ENCODE results near the gene BCAR1. TPM values are rescaled to one million over a fixed set of nuclear protein-coding genes. Genes with fewer than 3 reads are reported as not detected.

The BCAR1 gene
- total RNA-seq, 1 experiment from 2014 or later, result 95.6 TPM

DNA sequence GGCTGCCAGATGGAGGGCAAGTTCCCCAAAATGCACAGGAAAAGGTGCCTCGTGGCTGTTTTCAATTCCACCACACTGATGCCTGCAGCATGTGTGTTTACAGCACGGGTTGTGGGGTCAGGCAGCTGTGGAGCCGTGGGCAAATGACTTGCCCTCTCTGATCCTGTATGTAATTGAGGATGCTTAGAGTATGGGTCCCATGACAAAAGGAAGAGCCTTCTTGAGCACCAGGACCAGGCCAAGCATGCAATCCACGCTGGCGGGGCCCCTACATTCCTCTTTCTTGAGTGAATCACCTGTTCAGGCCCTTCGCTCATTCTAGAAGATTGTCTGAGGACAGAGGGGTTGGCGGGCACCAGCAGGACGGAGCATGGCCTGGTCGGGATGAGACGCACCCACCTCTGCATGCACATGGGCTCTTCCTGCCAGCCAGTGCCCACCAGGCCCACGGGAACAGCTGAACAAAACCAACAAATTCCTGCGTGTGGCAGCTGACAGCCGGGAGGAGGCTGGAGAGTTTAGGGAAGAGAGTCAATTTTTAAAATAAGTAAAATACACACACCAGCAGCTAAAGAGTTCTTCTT is 43.1 kb downstream of the BCAR1 start:
- H3K4me1 Mint-ChIP-seq, result 0 out of 2 replicates have a peak, but pooled peaks cover 6% of the 10 kb centered on the region
- ChIA-PET POLR2A (interaction anchor here (1.2 to 1.7 kb wide), 2 partner anchors 19 to 48 kb away, joined by 3 to 4 read pairs; no protein-coding TSS in a partner anchor), CTCF (interaction anchor here (0.7 to 2.2 kb wide), 4 partner anchors 9 to 345 kb away, joined by 3 to 22 read pairs (median 9); no protein-coding TSS in a partner anchor)
- TF ChIP-seq, protein P1, sequence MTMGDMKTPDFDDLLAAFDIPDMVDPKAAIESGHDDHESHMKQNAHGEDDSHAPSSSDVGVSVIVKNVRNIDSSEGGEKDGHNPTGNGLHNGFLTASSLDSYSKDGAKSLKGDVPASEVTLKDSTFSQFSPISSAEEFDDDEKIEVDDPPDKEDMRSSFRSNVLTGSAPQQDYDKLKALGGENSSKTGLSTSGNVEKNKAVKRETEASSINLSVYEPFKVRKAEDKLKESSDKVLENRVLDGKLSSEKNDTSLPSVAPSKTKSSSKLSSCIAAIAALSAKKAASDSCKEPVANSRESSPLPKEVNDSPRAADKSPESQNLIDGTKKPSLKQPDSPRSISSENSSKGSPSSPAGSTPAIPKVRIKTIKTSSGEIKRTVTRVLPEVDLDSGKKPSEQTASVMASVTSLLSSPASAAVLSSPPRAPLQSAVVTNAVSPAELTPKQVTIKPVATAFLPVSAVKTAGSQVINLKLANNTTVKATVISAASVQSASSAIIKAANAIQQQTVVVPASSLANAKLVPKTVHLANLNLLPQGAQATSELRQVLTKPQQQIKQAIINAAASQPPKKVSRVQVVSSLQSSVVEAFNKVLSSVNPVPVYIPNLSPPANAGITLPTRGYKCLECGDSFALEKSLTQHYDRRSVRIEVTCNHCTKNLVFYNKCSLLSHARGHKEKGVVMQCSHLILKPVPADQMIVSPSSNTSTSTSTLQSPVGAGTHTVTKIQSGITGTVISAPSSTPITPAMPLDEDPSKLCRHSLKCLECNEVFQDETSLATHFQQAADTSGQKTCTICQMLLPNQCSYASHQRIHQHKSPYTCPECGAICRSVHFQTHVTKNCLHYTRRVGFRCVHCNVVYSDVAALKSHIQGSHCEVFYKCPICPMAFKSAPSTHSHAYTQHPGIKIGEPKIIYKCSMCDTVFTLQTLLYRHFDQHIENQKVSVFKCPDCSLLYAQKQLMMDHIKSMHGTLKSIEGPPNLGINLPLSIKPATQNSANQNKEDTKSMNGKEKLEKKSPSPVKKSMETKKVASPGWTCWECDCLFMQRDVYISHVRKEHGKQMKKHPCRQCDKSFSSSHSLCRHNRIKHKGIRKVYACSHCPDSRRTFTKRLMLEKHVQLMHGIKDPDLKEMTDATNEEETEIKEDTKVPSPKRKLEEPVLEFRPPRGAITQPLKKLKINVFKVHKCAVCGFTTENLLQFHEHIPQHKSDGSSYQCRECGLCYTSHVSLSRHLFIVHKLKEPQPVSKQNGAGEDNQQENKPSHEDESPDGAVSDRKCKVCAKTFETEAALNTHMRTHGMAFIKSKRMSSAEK (CRISPR knock-in tag; IDR thresholded peaks at IDR 0.05; ENCODE audit: borderline replicate concordance), result no peak
- no peak for TF ChIP-seq ETV6 (CRISPR knock-in tag; IDR thresholded peaks at IDR 0.05)
- TF ChIP-seq, protein P2, sequence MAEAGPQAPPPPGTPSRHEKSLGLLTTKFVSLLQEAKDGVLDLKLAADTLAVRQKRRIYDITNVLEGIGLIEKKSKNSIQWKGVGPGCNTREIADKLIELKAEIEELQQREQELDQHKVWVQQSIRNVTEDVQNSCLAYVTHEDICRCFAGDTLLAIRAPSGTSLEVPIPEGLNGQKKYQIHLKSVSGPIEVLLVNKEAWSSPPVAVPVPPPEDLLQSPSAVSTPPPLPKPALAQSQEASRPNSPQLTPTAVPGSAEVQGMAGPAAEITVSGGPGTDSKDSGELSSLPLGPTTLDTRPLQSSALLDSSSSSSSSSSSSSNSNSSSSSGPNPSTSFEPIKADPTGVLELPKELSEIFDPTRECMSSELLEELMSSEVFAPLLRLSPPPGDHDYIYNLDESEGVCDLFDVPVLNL (CRISPR knock-in tag; IDR thresholded peaks at IDR 0.05; ENCODE audit: borderline replicate concordance, low read depth), result no peak
- TF ChIP-seq TEAD4 (CRISPR knock-in tag; IDR thresholded peaks at IDR 0.05), result no peak
- TF ChIP-seq EMX1 (CRISPR knock-in tag; IDR thresholded peaks at IDR 0.05), result no peak
- TF ChIP-seq, protein P3, sequence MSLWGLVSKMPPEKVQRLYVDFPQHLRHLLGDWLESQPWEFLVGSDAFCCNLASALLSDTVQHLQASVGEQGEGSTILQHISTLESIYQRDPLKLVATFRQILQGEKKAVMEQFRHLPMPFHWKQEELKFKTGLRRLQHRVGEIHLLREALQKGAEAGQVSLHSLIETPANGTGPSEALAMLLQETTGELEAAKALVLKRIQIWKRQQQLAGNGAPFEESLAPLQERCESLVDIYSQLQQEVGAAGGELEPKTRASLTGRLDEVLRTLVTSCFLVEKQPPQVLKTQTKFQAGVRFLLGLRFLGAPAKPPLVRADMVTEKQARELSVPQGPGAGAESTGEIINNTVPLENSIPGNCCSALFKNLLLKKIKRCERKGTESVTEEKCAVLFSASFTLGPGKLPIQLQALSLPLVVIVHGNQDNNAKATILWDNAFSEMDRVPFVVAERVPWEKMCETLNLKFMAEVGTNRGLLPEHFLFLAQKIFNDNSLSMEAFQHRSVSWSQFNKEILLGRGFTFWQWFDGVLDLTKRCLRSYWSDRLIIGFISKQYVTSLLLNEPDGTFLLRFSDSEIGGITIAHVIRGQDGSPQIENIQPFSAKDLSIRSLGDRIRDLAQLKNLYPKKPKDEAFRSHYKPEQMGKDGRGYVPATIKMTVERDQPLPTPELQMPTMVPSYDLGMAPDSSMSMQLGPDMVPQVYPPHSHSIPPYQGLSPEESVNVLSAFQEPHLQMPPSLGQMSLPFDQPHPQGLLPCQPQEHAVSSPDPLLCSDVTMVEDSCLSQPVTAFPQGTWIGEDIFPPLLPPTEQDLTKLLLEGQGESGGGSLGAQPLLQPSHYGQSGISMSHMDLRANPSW (CRISPR knock-in tag; conservative IDR thresholded peaks at IDR 0.05; ENCODE audit: low read depth), result no peak
- no peak for TF ChIP-seq FOXP1 (CRISPR knock-in tag; IDR thresholded peaks at IDR 0.05; ENCODE audit: borderline replicate concordance)
- no peak for TF ChIP-seq SP1 (CRISPR knock-in tag; conservative IDR thresholded peaks at IDR 0.05)
- no peak for TF ChIP-seq RELA (CRISPR knock-in tag; IDR thresholded peaks at IDR 0.05; ENCODE audit: borderline replicate concordance)
- TF ChIP-seq, protein P4, sequence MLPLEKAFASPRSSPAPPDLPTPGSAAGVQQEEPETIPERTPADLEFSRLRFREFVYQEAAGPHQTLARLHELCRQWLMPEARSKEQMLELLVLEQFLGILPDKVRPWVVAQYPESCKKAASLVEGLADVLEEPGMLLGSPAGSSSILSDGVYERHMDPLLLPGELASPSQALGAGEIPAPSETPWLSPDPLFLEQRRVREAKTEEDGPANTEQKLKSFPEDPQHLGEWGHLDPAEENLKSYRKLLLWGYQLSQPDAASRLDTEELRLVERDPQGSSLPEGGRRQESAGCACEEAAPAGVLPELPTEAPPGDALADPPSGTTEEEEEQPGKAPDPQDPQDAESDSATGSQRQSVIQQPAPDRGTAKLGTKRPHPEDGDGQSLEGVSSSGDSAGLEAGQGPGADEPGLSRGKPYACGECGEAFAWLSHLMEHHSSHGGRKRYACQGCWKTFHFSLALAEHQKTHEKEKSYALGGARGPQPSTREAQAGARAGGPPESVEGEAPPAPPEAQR (CRISPR knock-in tag; IDR thresholded peaks at IDR 0.05), result no peak
- TF ChIP-seq, protein P5, sequence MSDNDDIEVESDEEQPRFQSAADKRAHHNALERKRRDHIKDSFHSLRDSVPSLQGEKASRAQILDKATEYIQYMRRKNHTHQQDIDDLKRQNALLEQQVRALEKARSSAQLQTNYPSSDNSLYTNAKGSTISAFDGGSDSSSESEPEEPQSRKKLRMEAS (CRISPR knock-in tag; IDR thresholded peaks at IDR 0.05), result no peak
- TF ChIP-seq, protein P6, sequence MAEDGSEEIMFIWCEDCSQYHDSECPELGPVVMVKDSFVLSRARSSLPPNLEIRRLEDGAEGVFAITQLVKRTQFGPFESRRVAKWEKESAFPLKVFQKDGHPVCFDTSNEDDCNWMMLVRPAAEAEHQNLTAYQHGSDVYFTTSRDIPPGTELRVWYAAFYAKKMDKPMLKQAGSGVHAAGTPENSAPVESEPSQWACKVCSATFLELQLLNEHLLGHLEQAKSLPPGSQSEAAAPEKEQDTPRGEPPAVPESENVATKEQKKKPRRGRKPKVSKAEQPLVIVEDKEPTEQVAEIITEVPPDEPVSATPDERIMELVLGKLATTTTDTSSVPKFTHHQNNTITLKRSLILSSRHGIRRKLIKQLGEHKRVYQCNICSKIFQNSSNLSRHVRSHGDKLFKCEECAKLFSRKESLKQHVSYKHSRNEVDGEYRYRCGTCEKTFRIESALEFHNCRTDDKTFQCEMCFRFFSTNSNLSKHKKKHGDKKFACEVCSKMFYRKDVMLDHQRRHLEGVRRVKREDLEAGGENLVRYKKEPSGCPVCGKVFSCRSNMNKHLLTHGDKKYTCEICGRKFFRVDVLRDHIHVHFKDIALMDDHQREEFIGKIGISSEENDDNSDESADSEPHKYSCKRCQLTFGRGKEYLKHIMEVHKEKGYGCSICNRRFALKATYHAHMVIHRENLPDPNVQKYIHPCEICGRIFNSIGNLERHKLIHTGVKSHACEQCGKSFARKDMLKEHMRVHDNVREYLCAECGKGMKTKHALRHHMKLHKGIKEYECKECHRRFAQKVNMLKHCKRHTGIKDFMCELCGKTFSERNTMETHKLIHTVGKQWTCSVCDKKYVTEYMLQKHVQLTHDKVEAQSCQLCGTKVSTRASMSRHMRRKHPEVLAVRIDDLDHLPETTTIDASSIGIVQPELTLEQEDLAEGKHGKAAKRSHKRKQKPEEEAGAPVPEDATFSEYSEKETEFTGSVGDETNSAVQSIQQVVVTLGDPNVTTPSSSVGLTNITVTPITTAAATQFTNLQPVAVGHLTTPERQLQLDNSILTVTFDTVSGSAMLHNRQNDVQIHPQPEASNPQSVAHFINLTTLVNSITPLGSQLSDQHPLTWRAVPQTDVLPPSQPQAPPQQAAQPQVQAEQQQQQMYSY (CRISPR knock-in tag; IDR thresholded peaks at IDR 0.05), result no peak
- TF ChIP-seq MYBL2 (CRISPR knock-in tag; IDR thresholded peaks at IDR 0.05), result no peak
- TF ChIP-seq ZNF219 (CRISPR knock-in tag; IDR thresholded peaks at IDR 0.05; ENCODE audit: borderline replicate concordance), result no peak
- TF ChIP-seq, protein P7, sequence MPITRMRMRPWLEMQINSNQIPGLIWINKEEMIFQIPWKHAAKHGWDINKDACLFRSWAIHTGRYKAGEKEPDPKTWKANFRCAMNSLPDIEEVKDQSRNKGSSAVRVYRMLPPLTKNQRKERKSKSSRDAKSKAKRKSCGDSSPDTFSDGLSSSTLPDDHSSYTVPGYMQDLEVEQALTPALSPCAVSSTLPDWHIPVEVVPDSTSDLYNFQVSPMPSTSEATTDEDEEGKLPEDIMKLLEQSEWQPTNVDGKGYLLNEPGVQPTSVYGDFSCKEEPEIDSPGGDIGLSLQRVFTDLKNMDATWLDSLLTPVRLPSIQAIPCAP (CRISPR knock-in tag; IDR thresholded peaks at IDR 0.05), result no peak
- no peak for TF ChIP-seq CREM (CRISPR knock-in tag; IDR thresholded peaks at IDR 0.05)
- TF ChIP-seq ZNF232 (CRISPR knock-in tag; IDR thresholded peaks at IDR 0.05), result no peak
- TF ChIP-seq CBFB (CRISPR knock-in tag; IDR thresholded peaks at IDR 0.05; ENCODE audit: low read depth), result no peak

More for the DNA sequence above, 43.1 kb downstream of the BCAR1 start:
- Mint-ChIP-seq H3K27me3 (ENCODE audit: low read depth) (no peaks in the 10 kb centered on the region), H3K27ac (no peak overlapping the region), H3K36me3 (no peaks in the 10 kb centered on the region), H3K9me3 (no peaks in the 10 kb centered on the region), H3K4me3 (no peak overlapping the region)
- no peak for DNase-seq (ENCODE audit: low spot score)
- no peak for ATAC-seq

Data from WTC11 (cell line).